Measurements from ENCODE around the gene GPR18. TPM values are rescaled to one million over a fixed set of nuclear protein-coding genes. Genes with fewer than 3 reads are reported as not detected.

GPR18 gene
- total RNA-seq, 1 experiment from 2014 or later: not detected

GRCh38 chr13:99218545-99218944 lies 39.6 kb downstream of the GPR18 start:
- CTCF ChIA-PET: no interaction called here

More at GRCh38 chr13:99218545-99218944, 39.6 kb downstream of the GPR18 start:
- H3K36me3 ChIP-seq (ENCODE audit: control insufficient read depth in 1 of 2, insufficient read depth in 2 of 2, low read length in 2 of 2): 0 out of 4 replicates have a peak, but pooled peaks cover 0 to 4% of the 10 kb centered on the region in 2 experiments
- peaks cover 96% of the 10 kb centered on the region for H3K79me2 ChIP-seq (ENCODE audit: insufficient read depth, low read length)
- H3K27ac ChIP-seq (ENCODE audit: low read depth, low read length): no peak overlapping the region
- no TSS peak for BruUV-seq (replicated peaks)
- no peak overlapping the region for H3K4me3 ChIP-seq (replicated peaks in 1 of 2; ENCODE audit: low read depth in 1 of 2, low read length in 2 of 2)
- no peaks in the 10 kb centered on the region for H3K9me3 ChIP-seq (ENCODE audit: control insufficient read depth in 1 of 2, insufficient read depth in 1 of 2, low read depth in 1 of 2, low read length in 2 of 2)
- no peaks in the 10 kb centered on the region for H3K27me3 ChIP-seq (ENCODE audit: insufficient read depth, low read length)
- H2AFZ ChIP-seq (ENCODE audit: low read depth, low read length, poor library complexity, severe bottlenecking): no peak overlapping the region
- intact Hi-C loops (cut with micrococcal nuclease): no loop called here
- DNase-seq (ENCODE audit: low read depth, low spot score): no peak
- no peak for ATAC-seq
- peaks cover 11% of the 10 kb centered on the region for H4K20me1 ChIP-seq (ENCODE audit: insufficient read depth)
- RAD21 ChIA-PET (ENCODE audit: low non-redundant PET in 1 of 2, low total read pairs in 2 of 2, uncharacterized antibody in 2 of 2, unreplicated experiment in 2 of 2): no interaction called here
- POLR2A ChIA-PET: no interaction called here
- H3K9ac ChIP-seq (ENCODE audit: low read length): no peak overlapping the region
- no peaks in the 10 kb centered on the region for H3K4me1 ChIP-seq (ENCODE audit: control insufficient read depth in 1 of 2, insufficient read depth in 2 of 2, low read length in 2 of 2)
- no peak overlapping the region for H3K4me2 ChIP-seq (ENCODE audit: low read length)
- no peaks in the 10 kb centered on the region for H3K9me2 ChIP-seq (ENCODE audit: insufficient read depth)
- TF ChIP-seq CTCF (IDR thresholded peaks at IDR 0.05 in 2 of 3, conservative IDR thresholded peaks at IDR 0.05 in 1 of 3; ENCODE audit: borderline replicate concordance in 1 of 3, insufficient read depth in 1 of 3, low read depth in 2 of 3, low read length in 2 of 3) (no peak), TCF7L2 (IDR thresholded peaks at IDR 0.05; ENCODE audit: borderline replicate concordance, extremely low read depth, insufficient read depth, insufficient read length) (no peak), ELF1 (IDR thresholded peaks at IDR 0.05; ENCODE audit: borderline replicate concordance, low read depth) (no peak), YY1 (IDR thresholded peaks at IDR 0.05; ENCODE audit: extremely low read depth, insufficient replicate concordance, low read depth, low read length) (no peak), SRF (IDR thresholded peaks at IDR 0.05; ENCODE audit: low read depth) (no peak), CBX3 (IDR thresholded peaks at IDR 0.05; ENCODE audit: low read depth) (no peak), ATF3 (IDR thresholded peaks at IDR 0.05) (no peak), EGR1 (IDR thresholded peaks at IDR 0.05; ENCODE audit: low read depth) (no peak), CEBPB (IDR thresholded peaks at IDR 0.05; ENCODE audit: low read depth) (no peak), POLR2AphosphoS5 (IDR thresholded peaks at IDR 0.05; ENCODE audit: low read depth, low read length) (no peak)
